ENCODE results near the gene FOXI1.

GRCh38 chr5:170154297-170154696 is 48.6 kb downstream of the FOXI1 start:
- TF ChIP-seq CTCF (IDR thresholded peaks at IDR 0.05; ENCODE audit: low read length) = no peak
- no peak for TF ChIP-seq EZH2 (IDR thresholded peaks at IDR 0.05; ENCODE audit: borderline replicate concordance, low read length)

Measured in OCI-LY1 (cell line).